ENCODE measurements around the gene ASAP3. TPM values are rescaled to one million over a fixed set of nuclear protein-coding genes. Genes with fewer than 3 reads are reported as not detected.

Gene ASAP3
- total and polyA plus RNA-seq, 2 experiments from 2014 or later = 28.0 to 98.2 TPM

Other genes starting within 250 kb of the ASAP3 start
- gene HNRNPR, start 139.9 kb downstream of the ASAP3 start, total RNA-seq (2014; rRNA removed; shearing (Covaris generic)) = 147 and 169 TPM in 2 replicates
- 183 and 200 TPM in 2 replicates for gene HNRNPR, start 139.9 kb downstream of the ASAP3 start, polyA plus RNA-seq (2016; fragmentation: Nextera tagmentation; extraction: Ambion mirVana)
- 1.0 and 2.2 TPM in 2 replicates for gene ZNF436, start 114.3 kb downstream of the ASAP3 start, total RNA-seq (2014; rRNA removed; shearing (Covaris generic))
- gene ZNF436, start 114.3 kb downstream of the ASAP3 start, polyA plus RNA-seq (2016; fragmentation: Nextera tagmentation; extraction: Ambion mirVana) = 0.23 and 0.33 TPM in 2 replicates
- gene TCEA3, start 59.4 kb downstream of the ASAP3 start, total RNA-seq (2014; rRNA removed; shearing (Covaris generic)) = not detected in 2 replicates
- gene TCEA3, start 59.4 kb downstream of the ASAP3 start, polyA plus RNA-seq (2016; fragmentation: Nextera tagmentation; extraction: Ambion mirVana) = 0.19 TPM in 1 of 2 replicates, not detected in the other
- gene E2F2, start 47.1 kb upstream of the ASAP3 start, total RNA-seq (2014; rRNA removed; shearing (Covaris generic)) = 2.6 and 3.4 TPM in 2 replicates
- gene E2F2, start 47.1 kb upstream of the ASAP3 start, polyA plus RNA-seq (2016; fragmentation: Nextera tagmentation; extraction: Ambion mirVana) = 0.78 and 1.6 TPM in 2 replicates
- gene ID3, start 75.3 kb upstream of the ASAP3 start, total RNA-seq (2014; rRNA removed; shearing (Covaris generic)) = 153 and 164 TPM in 2 replicates
- gene ID3, start 75.3 kb upstream of the ASAP3 start, polyA plus RNA-seq (2016; fragmentation: Nextera tagmentation; extraction: Ambion mirVana) = 330 and 345 TPM in 2 replicates
- gene RPL11, start 207.6 kb upstream of the ASAP3 start, total RNA-seq (2014; rRNA removed; shearing (Covaris generic)) = 859 and 1,126 TPM in 2 replicates
- gene RPL11, start 207.6 kb upstream of the ASAP3 start, polyA plus RNA-seq (2016; fragmentation: Nextera tagmentation; extraction: Ambion mirVana) = 1,427 and 1,484 TPM in 2 replicates